OCI-LY7 (cell line): ENCODE data around the gene FDCSP. TPM values are rescaled to one million over a fixed set of nuclear protein-coding genes. Genes with fewer than 3 reads are reported as not detected.

Experiments used
- BruUV-seq: library from RNA; stranded (reverse); fragments of 400-500 nt; replicated peaks from 2 replicates; lab custom pipeline; 2021; lab: Mats Ljungman, UMichigan
- CTCF ChIA-PET: fragments of 300-600 bp; sonication (Branson Sonifier 250); formaldehyde crosslinking; loops from one replicate; lab custom pipeline; 2022; ENCODE audit warnings: antibody characterized with exemption; ENCODE audit not compliant: unreplicated experiment; lab: Charles Lee
- POLR2A ChIA-PET: fragments of 300-600 bp; sonication (Branson Sonifier 250); formaldehyde crosslinking; loops from one replicate; lab custom pipeline; 2022; ENCODE audit warnings: antibody characterized with exemption; lab: Charles Lee
- DNase-seq: peaks from one replicate; pipeline ENCODE4 v3.0.0-alpha.2; 2015; ENCODE audit warnings: low spot score
- H2AFZ ChIP-seq: fragments of 200-600 bp; sonication (generic), shearing (Covaris generic); 2 replicates; pipeline ENCODE4 v1.6.1; 2014; ENCODE audit warnings: mild to moderate bottlenecking, antibody characterized with exemption, low read length, moderate library complexity
- H3K27ac ChIP-seq: fragments of 200-600 bp; sonication (generic); 2 replicates; pipeline ENCODE4 v1.5.1; 2014; ENCODE audit warnings: mixed run types, low read depth, mild to moderate bottlenecking, moderate library complexity, low read length, inconsistent platforms; ENCODE audit not compliant: poor library complexity, severe bottlenecking
- H3K36me3 ChIP-seq: fragments of 200-600 bp; sonication (generic); 2 replicates; pipeline ENCODE4 v1.6.1; 2014; ENCODE audit warnings: mild to moderate bottlenecking, antibody characterized with exemption, low read length, moderate library complexity, mixed read lengths; ENCODE audit not compliant: insufficient read depth
- H3K4me1 ChIP-seq: fragments of 200-600 bp; sonication (generic); 2 replicates; pipeline ENCODE4 v1.5.1; 2014; ENCODE audit warnings: mild to moderate bottlenecking, low read length; ENCODE audit not compliant: insufficient read depth, poor library complexity, severe bottlenecking
- H3K4me2 ChIP-seq: fragments of 200-600 bp; sonication (generic); 2 replicates; pipeline ENCODE4 v1.6.1; 2014; ENCODE audit warnings: mild to moderate bottlenecking, low read length
- H3K4me3 ChIP-seq: fragments of 200-600 bp; sonication (generic); 2 replicates; pipeline ENCODE4 v1.5.1; 2014; ENCODE audit warnings: mild to moderate bottlenecking, low read depth, low read length; ENCODE audit not compliant: poor library complexity, severe bottlenecking
- H3K79me2 ChIP-seq: fragments of 200-600 bp; sonication (generic); 2 replicates; pipeline ENCODE4 v1.6.1; 2016; ENCODE audit warnings: low read depth, mild to moderate bottlenecking, low read length, moderate library complexity, mixed read lengths; ENCODE audit not compliant: insufficient read depth
- H3K9me2 ChIP-seq: fragments of 200-600 bp; sonication (generic); 2 replicates; pipeline ENCODE4 v1.6.1; 2016; ENCODE audit warnings: mild to moderate bottlenecking, low read length, mixed read lengths; ENCODE audit not compliant: insufficient read depth
- H3K9me3 ChIP-seq: fragments of 200-600 bp; sonication (generic); 2 replicates; pipeline ENCODE4 v1.6.1; 2014; ENCODE audit warnings: mild to moderate bottlenecking, mixed run types, low read length, mixed read lengths
- H4K20me1 ChIP-seq: fragments of 200-600 bp; sonication (generic); 2 replicates; pipeline ENCODE4 v1.6.1; 2014; ENCODE audit warnings: mild to moderate bottlenecking, antibody characterized with exemption, low read length, moderate library complexity, mixed read lengths; ENCODE audit not compliant: insufficient read depth
- EZH2phosphoT487 ChIP-seq: fragments of 200-600 bp; sonication (generic); IDR thresholded peaks from 2 replicates; pipeline ENCODE4 v1.6.1; 2018; ENCODE audit warnings: low read depth, borderline replicate concordance, mild to moderate bottlenecking, mixed run types, antibody characterized with exemption, low read length, moderate library complexity, mixed read lengths
- intact Hi-C: fragments of 100-400 bp; cut with micrococcal nuclease; formaldehyde crosslinking; loops from one replicate; pipeline ENCODE4 v1.10.0; 2022; ENCODE audit not compliant: unreplicated experiment
- total RNA-seq, 2 experiments: library from RNA; depleted of rRNA in 1 of 2; stranded (reverse); fragments of >200 nt in 1 of 2; shearing (Covaris generic) in 1 of 2; gene quantifications; 2 replicates each; pipeline ENCODE4 v1.2.3, GENCODE V29; 2014 to 2022
- TF ChIP-seq, protein P1 (sequence below): fragments of 200-600 bp; sonication (generic); conservative IDR thresholded peaks from 2 replicates; pipeline ENCODE4 v1.5.1; 2014; ENCODE audit warnings: mild to moderate bottlenecking, antibody characterized with exemption, low read length, moderate library complexity, mixed read lengths

FDCSP gene
- total RNA-seq, 2 experiments from 2014 or later: not detected

DNA sequence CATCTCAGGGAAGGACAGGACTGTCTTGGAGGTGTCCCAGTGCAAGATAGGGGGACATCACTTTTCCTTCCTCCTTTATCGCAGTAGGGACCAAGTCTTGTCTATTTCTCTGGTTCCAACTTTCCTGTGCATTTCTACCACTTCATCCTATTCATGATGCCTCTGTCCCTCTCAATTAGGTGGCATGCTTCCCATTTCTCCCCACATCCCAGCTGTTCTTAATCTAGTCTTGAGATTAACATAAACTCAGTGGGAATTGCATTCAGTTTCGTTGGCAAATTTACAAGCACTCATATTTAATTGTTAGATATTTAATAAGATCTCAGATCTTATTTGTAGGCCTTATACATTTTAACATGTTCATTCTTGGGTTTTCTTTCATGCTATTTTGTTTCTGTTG, 46.1 kb upstream of the FDCSP start:
- Histone ChIP-seq H3K4me3 (no peak overlapping the region), H3K4me1 (no peaks in the 10 kb centered on the region), H4K20me1 (no peaks in the 10 kb centered on the region), H3K4me2 (no peak overlapping the region), H3K9me3 (no peaks in the 10 kb centered on the region), H3K9me2 (no peaks in the 10 kb centered on the region), H3K27ac (no peak overlapping the region), H3K79me2 (no peaks in the 10 kb centered on the region), H3K36me3 (no peaks in the 10 kb centered on the region), H2AFZ (no peak overlapping the region)
- POLR2A ChIA-PET: interaction anchor here (0.6 kb wide), 1 partner anchor 32 kb away, joined by 3 read pairs; no protein-coding TSS in a partner anchor
- intact Hi-C loops: loop anchor here (5.0 kb wide), 1 partner anchor 493 kb away; no protein-coding TSS in a partner anchor
- CTCF ChIA-PET: no interaction called here
- BruUV-seq: no TSS peak
- no peak for DNase-seq
- no peak for TF ChIP-seq EZH2phosphoT487
- TF ChIP-seq, protein P1, sequence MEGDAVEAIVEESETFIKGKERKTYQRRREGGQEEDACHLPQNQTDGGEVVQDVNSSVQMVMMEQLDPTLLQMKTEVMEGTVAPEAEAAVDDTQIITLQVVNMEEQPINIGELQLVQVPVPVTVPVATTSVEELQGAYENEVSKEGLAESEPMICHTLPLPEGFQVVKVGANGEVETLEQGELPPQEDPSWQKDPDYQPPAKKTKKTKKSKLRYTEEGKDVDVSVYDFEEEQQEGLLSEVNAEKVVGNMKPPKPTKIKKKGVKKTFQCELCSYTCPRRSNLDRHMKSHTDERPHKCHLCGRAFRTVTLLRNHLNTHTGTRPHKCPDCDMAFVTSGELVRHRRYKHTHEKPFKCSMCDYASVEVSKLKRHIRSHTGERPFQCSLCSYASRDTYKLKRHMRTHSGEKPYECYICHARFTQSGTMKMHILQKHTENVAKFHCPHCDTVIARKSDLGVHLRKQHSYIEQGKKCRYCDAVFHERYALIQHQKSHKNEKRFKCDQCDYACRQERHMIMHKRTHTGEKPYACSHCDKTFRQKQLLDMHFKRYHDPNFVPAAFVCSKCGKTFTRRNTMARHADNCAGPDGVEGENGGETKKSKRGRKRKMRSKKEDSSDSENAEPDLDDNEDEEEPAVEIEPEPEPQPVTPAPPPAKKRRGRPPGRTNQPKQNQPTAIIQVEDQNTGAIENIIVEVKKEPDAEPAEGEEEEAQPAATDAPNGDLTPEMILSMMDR: no peak

DNA sequence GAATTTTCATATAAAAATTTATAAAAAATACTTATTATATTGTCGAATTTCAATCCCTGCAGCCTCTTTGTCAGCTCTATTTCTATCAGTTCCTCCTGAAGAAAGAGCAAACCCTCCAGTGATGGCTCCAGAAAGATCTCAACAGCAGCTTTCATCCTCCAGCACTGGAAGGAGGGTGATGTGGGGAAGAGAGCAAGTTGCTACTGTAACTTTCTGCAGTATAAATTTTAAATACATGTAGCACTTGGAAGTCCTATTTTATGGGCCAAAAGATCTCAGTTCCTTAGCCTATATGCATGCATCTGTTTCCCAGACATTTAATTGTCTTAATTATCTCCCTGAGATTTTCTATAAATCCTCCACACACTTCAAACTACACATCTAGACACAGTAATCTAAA, 44.1 kb upstream of the FDCSP start:
- no peak for DNase-seq
- Histone ChIP-seq H4K20me1 (no peaks in the 10 kb centered on the region), H3K9me3 (no peaks in the 10 kb centered on the region), H3K27ac (no peak overlapping the region), H3K79me2 (no peaks in the 10 kb centered on the region), H2AFZ (no peak overlapping the region), H3K4me3 (no peak overlapping the region), H3K4me1 (no peaks in the 10 kb centered on the region), H3K4me2 (no peak overlapping the region), H3K36me3 (no peaks in the 10 kb centered on the region), H3K9me2 (no peaks in the 10 kb centered on the region)
- no TSS peak for BruUV-seq
- intact Hi-C loops: loop anchor here (5.0 kb wide), 1 partner anchor 495 kb away; no protein-coding TSS in a partner anchor
- CTCF ChIA-PET: interaction anchor here (0.6 kb wide), 1 partner anchor 1306 kb away, joined by 4 read pairs; no protein-coding TSS in a partner anchor
- TF ChIP-seq EZH2phosphoT487: no peak
- POLR2A ChIA-PET: interaction anchor here (0.5 kb wide), 1 partner anchor 23 kb away, joined by 3 read pairs; no protein-coding TSS in a partner anchor

DNA sequence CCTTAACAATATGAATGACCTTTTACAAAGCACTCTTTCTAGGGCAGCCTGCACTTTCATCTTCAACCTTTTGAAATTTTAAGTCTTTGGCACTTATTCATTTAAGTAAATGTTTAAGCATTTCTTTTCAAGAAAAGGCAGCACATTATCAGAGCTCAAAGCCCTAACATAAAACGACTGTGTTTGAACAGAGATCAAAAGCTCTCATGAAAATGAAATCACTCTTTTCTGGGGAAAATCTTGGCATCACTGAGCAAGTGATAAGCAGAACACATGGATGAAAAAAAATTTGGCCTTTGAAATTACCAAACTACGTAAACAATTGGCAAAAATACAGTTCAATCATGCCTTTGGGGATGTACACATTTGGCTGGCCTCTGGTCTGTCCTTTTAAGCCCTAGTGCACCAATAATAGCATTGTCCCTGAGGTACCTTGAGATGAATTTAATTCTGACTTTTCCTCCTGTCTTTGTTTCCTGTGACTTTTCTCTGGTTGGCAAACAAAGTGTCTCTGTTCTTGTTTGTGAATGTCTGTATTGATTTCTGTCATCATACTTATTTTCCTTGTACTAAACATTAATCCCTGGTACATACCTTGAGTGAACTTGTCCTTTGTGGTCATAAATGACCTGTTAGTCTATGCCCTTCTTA, 43.3 kb upstream of the FDCSP start:
- intact Hi-C loops: loop anchor here (5.0 kb wide), 1 partner anchor 495 kb away; no protein-coding TSS in a partner anchor

More for the DNA sequence above, 43.3 kb upstream of the FDCSP start:
- ChIA-PET CTCF (interaction anchor here (0.6 to 1.0 kb wide), 2 partner anchors 87 to 1305 kb away, joined by 3 to 4 read pairs; no protein-coding TSS in a partner anchor), POLR2A (interaction anchor here (0.5 kb wide), 1 partner anchor 24 kb away, joined by 3 read pairs; no protein-coding TSS in a partner anchor)
- Histone ChIP-seq H3K79me2 (no peaks in the 10 kb centered on the region), H3K4me3 (no peak overlapping the region), H3K36me3 (no peaks in the 10 kb centered on the region), H3K27ac (no peak overlapping the region), H4K20me1 (no peaks in the 10 kb centered on the region), H3K9me3 (no peaks in the 10 kb centered on the region), H3K4me2 (no peak overlapping the region), H3K4me1 (no peaks in the 10 kb centered on the region), H2AFZ (no peak overlapping the region), H3K9me2 (no peaks in the 10 kb centered on the region)
- DNase-seq: no peak
- no peak for TF ChIP-seq EZH2phosphoT487
- TF ChIP-seq, protein P1: no peak
- no TSS peak for BruUV-seq
